Vagina (tissue), 2 donors: ENCODE measurements around the gene CAMK4. TPM values are rescaled to one million over a fixed set of nuclear protein-coding genes. Genes with fewer than 3 reads are reported as not detected.

Experiments used
- DNase-seq, 2 donors: peaks; one replicate each; pipeline ENCODE4 v3.0.0-alpha.2; 2017; ENCODE audit errors: extremely low spot score in 2 of 2
- H3K27ac ChIP-seq: fragments of 200-600 bp; sonication (generic); one replicate; pipeline ENCODE4 v1.5.1; 2019
- H3K27me3 ChIP-seq: fragments of 200-600 bp; sonication (generic); one replicate; pipeline ENCODE4 v1.5.1; 2019
- H3K36me3 ChIP-seq, 2 donors: fragments of 200-600 bp; sonication (generic); one replicate each; pipeline ENCODE4 v1.5.1; 2017 to 2019
- H3K4me1 ChIP-seq: fragments of 200-600 bp; sonication (generic); one replicate; pipeline ENCODE4 v1.5.1; 2019
- H3K4me3 ChIP-seq, 2 donors: fragments of 200-600 bp; sonication (generic); 1 replicate in 1 of 2; 2 replicates in 1 of 2; pipeline ENCODE4 v1.5.1; 2016 to 2019
- H3K9me3 ChIP-seq: fragments of 200-600 bp; sonication (generic); one replicate; pipeline ENCODE4 v1.5.1; 2019
- POLR2A ChIP-seq, 2 donors: fragments of 450-650 bp; IDR thresholded peaks; one replicate each; pipeline ENCODE4 v1.6.1; 2017; ENCODE audit warnings: antibody characterized with exemption in 2 of 2, mild to moderate bottlenecking in 2 of 2, moderate library complexity in 2 of 2
- POLR2AphosphoS5 ChIP-seq, 2 donors: sonication (generic); formaldehyde crosslinking; IDR thresholded peaks; one replicate each; pipeline ENCODE4 v1.9.0; 2017; ENCODE audit warnings: antibody characterized with exemption in 2 of 2, mild to moderate bottlenecking in 2 of 2, low read depth in 1 of 2; ENCODE audit not compliant: insufficient read depth in 1 of 2
- intact Hi-C: fragments of 100-400 bp; cut with DNase I; formaldehyde crosslinking; loops from one replicate; pipeline ENCODE4 v1.15.1; 2023
- total RNA-seq: library from RNA; depleted of rRNA; stranded (reverse); fragments of >200 nt; gene quantifications from one replicate; pipeline ENCODE4 v1.2.3, GENCODE V29; 2016
- TF ChIP-seq, protein P1 (sequence below), 3 experiments: fragments of 450-650 bp in 2 of 3; fragments of 200-600 bp in 1 of 3; sonication (generic) in 1 of 3; IDR thresholded peaks; one replicate each; pipeline ENCODE4 v1.5.1; 2017 to 2019; ENCODE audit warnings: antibody characterized with exemption in 3 of 3, mild to moderate bottlenecking in 2 of 3, moderate library complexity in 2 of 3

The CAMK4 gene
- total RNA-seq, 1 donor from 2014 or later = 11.8 TPM

DNA sequence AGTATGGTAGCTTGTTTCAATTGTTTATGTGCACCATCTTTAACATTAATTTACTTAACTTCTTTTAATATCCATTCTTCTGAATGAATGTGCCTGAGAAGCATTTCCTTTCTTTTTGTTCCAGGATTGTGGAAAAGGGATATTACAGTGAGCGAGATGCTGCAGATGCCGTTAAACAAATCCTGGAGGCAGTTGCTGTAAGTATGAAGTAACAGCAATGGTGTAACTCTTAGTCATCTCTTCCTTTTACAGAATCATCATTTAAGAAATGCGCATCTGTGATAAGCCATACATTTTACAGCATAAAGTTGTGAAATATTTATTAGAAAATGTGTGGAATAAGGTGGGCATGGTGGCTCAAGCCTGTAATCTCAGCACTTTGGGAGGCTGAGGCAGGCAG is 170.4 kb downstream of the CAMK4 start:
- H3K4me1 ChIP-seq = no peaks in the 10 kb centered on the region
- intact Hi-C loops = no loop called here
- H3K27ac ChIP-seq = no peak overlapping the region
- no peaks in the 10 kb centered on the region for H3K9me3 ChIP-seq
- no peak for DNase-seq
- H3K27me3 ChIP-seq = no peaks in the 10 kb centered on the region
- no peaks in the 10 kb centered on the region for H3K36me3 ChIP-seq
- TF ChIP-seq POLR2AphosphoS5 (IDR thresholded peaks at IDR 0.05; ENCODE audit: insufficient read depth in 1 of 2, low read depth in 1 of 2) = no peak
- TF ChIP-seq POLR2A (IDR thresholded peaks at IDR 0.05) = no peak
- TF ChIP-seq, protein P1, sequence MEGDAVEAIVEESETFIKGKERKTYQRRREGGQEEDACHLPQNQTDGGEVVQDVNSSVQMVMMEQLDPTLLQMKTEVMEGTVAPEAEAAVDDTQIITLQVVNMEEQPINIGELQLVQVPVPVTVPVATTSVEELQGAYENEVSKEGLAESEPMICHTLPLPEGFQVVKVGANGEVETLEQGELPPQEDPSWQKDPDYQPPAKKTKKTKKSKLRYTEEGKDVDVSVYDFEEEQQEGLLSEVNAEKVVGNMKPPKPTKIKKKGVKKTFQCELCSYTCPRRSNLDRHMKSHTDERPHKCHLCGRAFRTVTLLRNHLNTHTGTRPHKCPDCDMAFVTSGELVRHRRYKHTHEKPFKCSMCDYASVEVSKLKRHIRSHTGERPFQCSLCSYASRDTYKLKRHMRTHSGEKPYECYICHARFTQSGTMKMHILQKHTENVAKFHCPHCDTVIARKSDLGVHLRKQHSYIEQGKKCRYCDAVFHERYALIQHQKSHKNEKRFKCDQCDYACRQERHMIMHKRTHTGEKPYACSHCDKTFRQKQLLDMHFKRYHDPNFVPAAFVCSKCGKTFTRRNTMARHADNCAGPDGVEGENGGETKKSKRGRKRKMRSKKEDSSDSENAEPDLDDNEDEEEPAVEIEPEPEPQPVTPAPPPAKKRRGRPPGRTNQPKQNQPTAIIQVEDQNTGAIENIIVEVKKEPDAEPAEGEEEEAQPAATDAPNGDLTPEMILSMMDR (IDR thresholded peaks at IDR 0.05) = no peak
- H3K4me3 ChIP-seq = no peak overlapping the region

DNA sequence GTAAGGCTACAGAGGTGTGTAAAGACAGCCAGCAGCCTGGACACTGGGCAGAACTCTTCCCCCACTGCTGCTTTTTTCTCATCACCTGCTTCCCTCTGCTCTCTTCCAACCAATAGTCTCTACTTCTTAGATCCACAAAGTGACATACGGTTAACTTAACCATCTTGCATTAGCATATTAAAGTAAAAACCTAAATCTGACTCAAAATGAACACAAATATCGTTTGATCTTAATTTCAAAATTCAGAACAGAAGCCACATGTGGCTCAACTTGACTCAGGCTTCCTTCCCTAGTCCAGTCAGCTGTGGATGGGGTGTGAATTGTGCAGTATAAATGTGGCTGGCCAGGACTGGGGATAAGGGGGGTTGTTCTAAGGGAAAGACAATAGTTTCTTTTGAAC is 173.8 kb downstream of the CAMK4 start:
- no peaks in the 10 kb centered on the region for H3K9me3 ChIP-seq
- no peaks in the 10 kb centered on the region for H3K27me3 ChIP-seq
- H3K36me3 ChIP-seq = no peaks in the 10 kb centered on the region
- H3K4me1 ChIP-seq = no peaks in the 10 kb centered on the region
- no peak for TF ChIP-seq POLR2AphosphoS5 (IDR thresholded peaks at IDR 0.05; ENCODE audit: insufficient read depth in 1 of 2, low read depth in 1 of 2)
- no peak for TF ChIP-seq POLR2A (IDR thresholded peaks at IDR 0.05)
- TF ChIP-seq, protein P1 (IDR thresholded peaks at IDR 0.05) = no peak
- H3K27ac ChIP-seq = no peak overlapping the region
- intact Hi-C loops = no loop called here
- no peak overlapping the region for H3K4me3 ChIP-seq
- DNase-seq = no peak

DNA sequence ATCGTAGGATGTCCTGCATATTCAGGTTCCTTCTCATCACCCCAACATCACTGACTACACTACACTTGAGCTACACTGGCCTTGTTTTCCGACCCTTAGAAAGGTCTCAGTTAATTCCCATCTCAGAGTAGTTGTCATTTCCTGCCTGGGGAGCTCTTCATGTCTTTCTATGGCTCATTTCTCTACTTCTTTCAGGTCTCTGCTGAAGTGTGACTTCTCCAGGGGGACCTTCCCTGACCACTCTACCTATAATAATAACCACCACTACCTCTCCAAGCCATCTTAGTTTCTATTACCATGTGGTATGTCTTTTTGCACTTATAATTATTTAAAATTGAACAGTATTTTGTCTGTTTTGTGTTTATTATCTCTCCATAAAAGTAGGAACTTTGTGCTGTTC is 174.9 kb downstream of the CAMK4 start:
- DNase-seq = no peak
- no peak overlapping the region for H3K27ac ChIP-seq
- H3K27me3 ChIP-seq = no peaks in the 10 kb centered on the region
- no peaks in the 10 kb centered on the region for H3K9me3 ChIP-seq
- H3K4me3 ChIP-seq = no peak overlapping the region
- intact Hi-C loops = no loop called here
- TF ChIP-seq, protein P1 (IDR thresholded peaks at IDR 0.05) = no peak
- TF ChIP-seq POLR2A (IDR thresholded peaks at IDR 0.05) (no peak), POLR2AphosphoS5 (IDR thresholded peaks at IDR 0.05; ENCODE audit: insufficient read depth in 1 of 2, low read depth in 1 of 2) (no peak)
- H3K36me3 ChIP-seq = no peaks in the 10 kb centered on the region
- no peaks in the 10 kb centered on the region for H3K4me1 ChIP-seq

DNA sequence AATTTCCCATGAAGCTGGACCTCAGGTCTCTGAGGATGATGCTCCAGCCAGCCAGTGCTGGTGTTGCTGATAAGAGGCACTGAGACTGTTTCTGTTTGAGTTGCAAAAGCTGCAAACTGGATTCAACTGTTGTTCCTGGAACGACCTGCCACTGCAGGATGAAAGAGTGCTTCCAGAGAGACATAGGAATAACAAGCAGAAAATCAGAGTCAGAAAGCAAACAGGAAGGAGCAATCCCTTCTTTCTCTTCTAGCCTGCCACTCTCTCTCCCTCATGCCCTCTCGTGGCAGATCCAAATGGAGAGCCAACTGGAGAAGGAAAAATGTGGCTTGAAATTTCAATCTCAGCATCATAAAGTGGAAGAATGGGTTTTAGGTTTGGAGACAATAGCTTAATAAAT is 177.7 kb downstream of the CAMK4 start:
- intact Hi-C loops = no loop called here
- no peak for TF ChIP-seq POLR2AphosphoS5 (IDR thresholded peaks at IDR 0.05; ENCODE audit: insufficient read depth in 1 of 2, low read depth in 1 of 2)
- no peak for TF ChIP-seq POLR2A (IDR thresholded peaks at IDR 0.05)
- TF ChIP-seq, protein P1 (IDR thresholded peaks at IDR 0.05) = no peak
- H3K36me3 ChIP-seq = no peaks in the 10 kb centered on the region
- no peak overlapping the region for H3K27ac ChIP-seq
- H3K27me3 ChIP-seq = no peaks in the 10 kb centered on the region
- no peaks in the 10 kb centered on the region for H3K9me3 ChIP-seq
- no peak overlapping the region for H3K4me3 ChIP-seq
- no peaks in the 10 kb centered on the region for H3K4me1 ChIP-seq
- no peak for DNase-seq

DNA sequence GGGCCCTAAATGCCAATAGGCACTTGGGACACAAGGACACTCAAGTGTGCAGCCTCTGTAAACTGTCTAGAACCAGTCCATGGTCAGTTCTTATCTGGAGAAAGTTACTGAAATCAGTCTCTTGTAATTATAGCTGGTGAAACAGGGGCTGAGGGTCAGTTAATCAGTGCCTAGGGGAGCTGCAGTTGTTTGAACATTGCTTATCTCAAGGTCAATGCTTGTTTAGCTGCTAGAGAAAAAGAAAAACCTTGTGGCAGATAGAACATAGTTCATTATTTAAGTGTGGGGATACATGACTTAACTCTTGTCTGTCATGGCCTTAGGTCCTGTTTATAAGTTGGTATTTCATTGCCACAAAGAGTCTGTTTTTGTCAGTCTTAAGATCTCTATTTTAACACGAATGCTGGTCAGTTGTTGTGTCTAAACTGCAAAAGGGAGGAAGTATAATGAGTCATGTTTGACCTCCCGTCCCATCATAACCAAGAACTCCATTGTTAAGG is 180.1 kb downstream of the CAMK4 start:
- Histone ChIP-seq H3K27ac (no peak overlapping the region), H3K9me3 (no peaks in the 10 kb centered on the region), H3K36me3 (no peaks in the 10 kb centered on the region), H3K27me3 (no peaks in the 10 kb centered on the region), H3K4me3 (no peak overlapping the region), H3K4me1 (no peaks in the 10 kb centered on the region)
- intact Hi-C loops = no loop called here
- no peak for DNase-seq
- TF ChIP-seq POLR2A (IDR thresholded peaks at IDR 0.05) (no peak), POLR2AphosphoS5 (IDR thresholded peaks at IDR 0.05; ENCODE audit: insufficient read depth in 1 of 2, low read depth in 1 of 2) (no peak)
- TF ChIP-seq, protein P1 (IDR thresholded peaks at IDR 0.05) = no peak
